ENCODE data around the gene ITGB7. TPM values are rescaled to one million over a fixed set of nuclear protein-coding genes. Genes with fewer than 3 reads are reported as not detected.
A peak's percentile ranks its signal among the peaks of the same experiment; 100 is the strongest.

Gene ITGB7
- total RNA-seq, 1 donor, result 1.1 TPM

GRCh38 chr12:53226815-53227214 lies 19.8 kb upstream of the ITGB7 start:
- Histone ChIP-seq H2AFZ (ENCODE audit: low read length) (no peak overlapping the region), H3K4me2 (ENCODE audit: insufficient read depth, low read length) (no peak overlapping the region), H3K9me3 (ENCODE audit: low read depth, low read length) (no peaks in the 10 kb centered on the region), H4K20me1 (ENCODE audit: insufficient read depth, low read length) (no peaks in the 10 kb centered on the region), H3K4me3 (ENCODE audit: insufficient read depth, low read length) (no peak overlapping the region), H3K27me3 (ENCODE audit: insufficient read depth, low read length) (no peaks in the 10 kb centered on the region), H3K36me3 (ENCODE audit: insufficient read depth, low read length) (no peaks in the 10 kb centered on the region), H3K4me1 (ENCODE audit: insufficient read depth, low read length) (peaks cover 46% of the 10 kb centered on the region), H3K27ac (ENCODE audit: low read depth, low read length) (no peak overlapping the region), H3K79me2 (ENCODE audit: insufficient read depth, low read length) (peaks cover 9% of the 10 kb centered on the region)
- no peak for DNase-seq (ENCODE audit: insufficient read length, low spot score, missing footprints)
- TF ChIP-seq, protein P1, sequence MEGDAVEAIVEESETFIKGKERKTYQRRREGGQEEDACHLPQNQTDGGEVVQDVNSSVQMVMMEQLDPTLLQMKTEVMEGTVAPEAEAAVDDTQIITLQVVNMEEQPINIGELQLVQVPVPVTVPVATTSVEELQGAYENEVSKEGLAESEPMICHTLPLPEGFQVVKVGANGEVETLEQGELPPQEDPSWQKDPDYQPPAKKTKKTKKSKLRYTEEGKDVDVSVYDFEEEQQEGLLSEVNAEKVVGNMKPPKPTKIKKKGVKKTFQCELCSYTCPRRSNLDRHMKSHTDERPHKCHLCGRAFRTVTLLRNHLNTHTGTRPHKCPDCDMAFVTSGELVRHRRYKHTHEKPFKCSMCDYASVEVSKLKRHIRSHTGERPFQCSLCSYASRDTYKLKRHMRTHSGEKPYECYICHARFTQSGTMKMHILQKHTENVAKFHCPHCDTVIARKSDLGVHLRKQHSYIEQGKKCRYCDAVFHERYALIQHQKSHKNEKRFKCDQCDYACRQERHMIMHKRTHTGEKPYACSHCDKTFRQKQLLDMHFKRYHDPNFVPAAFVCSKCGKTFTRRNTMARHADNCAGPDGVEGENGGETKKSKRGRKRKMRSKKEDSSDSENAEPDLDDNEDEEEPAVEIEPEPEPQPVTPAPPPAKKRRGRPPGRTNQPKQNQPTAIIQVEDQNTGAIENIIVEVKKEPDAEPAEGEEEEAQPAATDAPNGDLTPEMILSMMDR (IDR thresholded peaks at IDR 0.05; ENCODE audit: extremely low read depth, low read depth, low read length), result no peak

- peaks cover 40% of the 10 kb centered on the region for H3K4me1 ChIP-seq (ENCODE audit: insufficient read depth, low read length)
- no peaks in the 10 kb centered on the region for H3K36me3 ChIP-seq (ENCODE audit: insufficient read depth, low read length)
- TF ChIP-seq, protein P1 (IDR thresholded peaks at IDR 0.05; ENCODE audit: extremely low read depth, low read depth, low read length), result no peak
- H3K27ac ChIP-seq (ENCODE audit: low read depth, low read length), result no peak overlapping the region
- DNase-seq (ENCODE audit: insufficient read length, low spot score, missing footprints), result peak; percentile 84
- H4K20me1 ChIP-seq (ENCODE audit: insufficient read depth, low read length), result no peaks in the 10 kb centered on the region
- peaks cover 3% of the 10 kb centered on the region for H3K79me2 ChIP-seq (ENCODE audit: insufficient read depth, low read length)
- H3K9me3 ChIP-seq (ENCODE audit: low read depth, low read length), result no peaks in the 10 kb centered on the region
- no peak overlapping the region for H3K4me2 ChIP-seq (ENCODE audit: insufficient read depth, low read length)
- H2AFZ ChIP-seq (ENCODE audit: low read length), result no peak overlapping the region
- H3K4me3 ChIP-seq (ENCODE audit: insufficient read depth, low read length), result no peak overlapping the region
- H3K27me3 ChIP-seq (ENCODE audit: insufficient read depth, low read length), result no peaks in the 10 kb centered on the region
Observed at GRCh38 chr12:53225635-53226424, 18.8 kb upstream of the ITGB7 start.

GRCh38 chr12:53224897-53225634 lies 18.0 kb upstream of the ITGB7 start:
- no peak overlapping the region for H2AFZ ChIP-seq (ENCODE audit: low read length)
- H3K27ac ChIP-seq (ENCODE audit: low read depth, low read length), result no peak overlapping the region
- TF ChIP-seq, protein P1 (IDR thresholded peaks at IDR 0.05; ENCODE audit: extremely low read depth, low read depth, low read length), result no peak
- no peaks in the 10 kb centered on the region for H3K36me3 ChIP-seq (ENCODE audit: insufficient read depth, low read length)
- no peak overlapping the region for H3K4me3 ChIP-seq (ENCODE audit: insufficient read depth, low read length)
- H3K79me2 ChIP-seq (ENCODE audit: insufficient read depth, low read length), result peaks cover 2% of the 10 kb centered on the region
- H4K20me1 ChIP-seq (ENCODE audit: insufficient read depth, low read length), result no peaks in the 10 kb centered on the region
- DNase-seq (ENCODE audit: insufficient read length, low spot score, missing footprints), result peak; percentile 89
- no peaks in the 10 kb centered on the region for H3K27me3 ChIP-seq (ENCODE audit: insufficient read depth, low read length)
- peaks cover 43% of the 10 kb centered on the region for H3K4me1 ChIP-seq (ENCODE audit: insufficient read depth, low read length)
- no peak overlapping the region for H3K4me2 ChIP-seq (ENCODE audit: insufficient read depth, low read length)
- H3K9me3 ChIP-seq (ENCODE audit: low read depth, low read length), result no peaks in the 10 kb centered on the region

Measured in osteoblast (primary cell).